GM21619 (cell line): ENCODE results near the gene LENG9.

Source experiments
- ATAC-seq: cut with Tn5 transposase; IDR thresholded peaks from one replicate; pipeline ENCODE4 v1.9.1; 2021; ENCODE audit not compliant: unreplicated experiment

The LENG9 gene

DNA sequence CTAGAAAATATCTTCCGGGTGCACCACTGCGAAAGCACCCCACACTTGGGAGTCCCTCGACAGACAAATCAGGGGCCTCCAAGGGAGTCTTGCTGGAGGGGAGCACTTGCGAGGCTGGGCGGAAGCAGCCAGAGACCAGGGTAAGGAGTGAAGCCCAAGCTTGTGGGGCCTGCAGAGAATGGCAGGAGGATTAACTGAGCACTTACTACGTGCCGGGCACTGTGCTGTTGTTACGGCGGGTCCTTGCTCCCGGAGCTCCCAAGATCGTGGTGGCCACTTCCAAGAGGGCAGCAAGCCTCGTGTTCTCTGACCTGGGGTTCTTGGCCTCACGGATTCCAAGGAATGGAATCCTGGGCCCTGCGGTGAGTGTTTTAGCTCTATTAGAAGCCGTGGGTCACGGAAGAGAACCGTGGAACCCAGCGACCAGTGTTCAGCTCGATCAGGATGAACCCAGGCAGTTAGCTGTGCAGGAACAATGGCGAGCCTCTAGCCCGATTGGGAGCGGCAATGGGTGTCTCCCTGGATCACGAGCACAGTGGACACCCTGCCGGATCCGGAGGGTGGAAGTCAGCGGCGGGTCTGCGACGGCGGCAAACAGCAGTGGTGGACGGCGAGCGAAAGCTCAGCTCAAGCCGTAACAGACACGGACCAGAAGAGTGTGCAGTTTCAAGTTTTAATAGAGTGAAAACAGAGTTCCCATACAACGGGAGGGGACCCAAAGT lies 38.8 kb downstream of the LENG9 start:
- no peak for ATAC-seq

DNA sequence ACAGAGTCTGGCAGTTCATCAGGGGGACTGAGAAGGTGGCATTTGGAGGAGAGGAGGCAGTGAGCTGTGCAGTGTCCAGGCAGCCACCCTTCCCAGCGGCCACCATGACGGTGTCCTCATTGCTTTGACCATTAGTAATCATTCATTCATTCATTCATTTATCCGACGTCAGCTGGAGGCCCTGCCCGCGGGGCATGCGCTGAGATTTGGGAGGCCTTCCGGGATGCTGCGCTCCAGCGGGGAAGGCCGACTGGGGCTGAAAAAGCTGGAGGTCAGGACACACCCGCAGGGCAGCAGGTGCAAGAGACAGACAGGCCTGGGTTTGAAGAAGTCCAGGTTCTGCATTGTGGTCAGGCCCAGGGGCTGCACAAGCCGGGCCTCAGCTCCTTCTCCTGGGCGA lies 39.4 kb downstream of the LENG9 start:
- no peak for ATAC-seq

DNA sequence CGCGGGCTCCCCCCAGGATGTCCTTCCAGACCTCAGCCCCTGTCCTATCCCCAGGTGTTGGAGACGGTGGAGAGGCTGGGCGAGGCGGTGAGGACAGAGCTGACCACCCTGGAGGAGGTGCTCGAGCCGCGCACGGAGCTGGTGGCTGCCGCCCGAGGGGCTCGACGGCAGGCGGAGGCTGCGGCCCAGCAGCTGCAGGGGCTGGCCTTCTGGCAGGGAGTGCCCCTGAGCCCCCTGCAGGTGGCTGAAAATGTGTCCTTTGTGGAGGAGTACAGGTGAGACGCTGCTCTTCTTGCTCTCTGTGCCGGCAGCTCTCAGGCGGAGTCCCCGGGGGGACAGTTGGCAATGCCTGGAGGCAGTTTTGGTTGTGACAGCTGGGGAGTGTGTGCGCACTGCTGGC lies 41.4 kb downstream of the LENG9 start:
- no peak for ATAC-seq

DNA sequence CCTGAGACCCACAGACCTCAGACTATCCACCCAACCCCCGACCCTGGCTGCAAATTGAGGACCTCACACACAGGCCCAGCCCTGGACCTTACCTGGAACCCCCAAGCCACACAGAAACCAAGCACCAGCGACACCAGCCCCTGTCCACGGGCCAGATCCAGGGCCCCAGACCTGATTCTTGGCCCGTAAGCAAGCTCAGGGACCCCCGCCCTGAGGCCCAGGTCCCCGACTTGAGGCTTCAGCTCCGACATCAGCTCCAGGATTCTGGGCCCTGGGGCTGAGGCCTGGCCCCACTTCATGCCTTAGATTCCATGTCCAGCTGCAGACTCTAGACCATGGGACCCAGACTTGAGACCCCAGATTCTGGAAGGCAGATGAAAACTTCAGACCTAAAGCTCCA lies 42.1 kb downstream of the LENG9 start:
- ATAC-seq: no peak

DNA sequence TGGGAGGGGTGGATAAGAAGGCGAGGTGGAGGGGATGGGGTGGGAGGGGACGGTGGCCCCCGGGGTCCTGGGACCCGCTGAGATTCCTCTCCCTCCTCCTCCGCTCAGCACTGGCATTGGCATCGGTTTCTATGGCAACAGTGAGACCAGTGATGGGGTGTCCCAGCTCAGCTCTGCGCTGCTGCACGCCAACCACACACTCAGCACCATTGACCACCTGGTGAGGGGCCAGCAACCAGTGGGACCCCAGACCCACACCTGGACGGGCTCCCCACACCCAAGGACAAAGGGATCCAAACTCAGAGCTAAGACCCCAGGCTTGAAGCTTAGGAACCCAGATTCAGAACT lies 42.4 kb downstream of the LENG9 start:
- ATAC-seq: no peak

DNA sequence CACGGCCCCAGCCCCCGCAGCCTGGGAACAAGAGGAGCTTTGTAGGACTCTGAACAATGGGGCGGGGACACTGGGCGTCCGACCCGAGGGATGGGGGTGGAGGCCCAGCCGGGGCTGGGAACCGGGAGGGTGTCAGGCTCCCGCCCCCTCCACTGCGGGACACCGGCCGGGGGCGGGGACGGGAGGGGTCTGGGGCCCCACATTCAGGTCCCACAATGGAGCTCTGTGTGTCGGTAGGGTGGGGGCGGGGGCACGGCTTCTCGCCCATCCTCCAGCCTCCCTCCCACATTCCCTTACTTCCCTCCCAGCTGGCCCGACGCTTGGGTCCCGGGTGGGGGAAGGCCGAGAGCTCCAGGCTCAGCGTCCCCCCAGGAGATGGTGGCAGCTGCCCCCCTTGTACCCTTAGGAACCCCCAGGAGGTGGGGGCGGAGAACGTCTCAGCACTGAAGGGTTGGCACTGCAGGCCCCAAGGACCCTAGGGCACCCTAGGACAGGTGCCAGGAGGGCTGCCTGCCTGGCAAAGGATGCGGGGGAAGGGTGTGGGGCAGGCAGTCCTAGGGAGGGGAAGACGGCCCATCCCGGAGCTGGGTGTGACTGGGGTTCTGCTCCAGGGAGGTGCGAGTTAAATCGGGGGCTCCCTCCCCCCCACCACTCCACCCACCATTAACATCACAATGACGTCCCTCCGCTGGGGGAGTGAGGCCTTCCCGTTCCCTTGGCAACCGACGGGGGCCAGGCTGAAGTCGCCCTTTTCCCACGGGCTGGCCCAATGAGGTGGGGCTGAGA lies 43.0 kb downstream of the LENG9 start:
- ATAC-seq: no peak

DNA sequence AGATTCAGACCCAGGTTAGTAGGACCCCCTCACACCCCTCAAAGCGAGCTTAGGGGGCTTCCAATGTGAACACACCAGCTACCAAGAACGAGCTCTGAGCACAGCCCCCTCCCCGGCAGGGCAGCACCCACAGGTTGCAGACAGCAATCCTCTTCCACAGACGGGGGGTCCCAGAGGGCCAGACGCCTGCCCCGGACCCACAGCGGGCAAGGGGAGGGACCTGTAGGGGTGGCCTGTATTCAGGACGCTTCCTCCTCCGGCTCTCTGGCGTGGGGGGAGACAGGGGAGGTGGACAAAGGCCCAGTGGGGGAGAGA lies 43.6 kb downstream of the LENG9 start:
- no peak for ATAC-seq

DNA sequence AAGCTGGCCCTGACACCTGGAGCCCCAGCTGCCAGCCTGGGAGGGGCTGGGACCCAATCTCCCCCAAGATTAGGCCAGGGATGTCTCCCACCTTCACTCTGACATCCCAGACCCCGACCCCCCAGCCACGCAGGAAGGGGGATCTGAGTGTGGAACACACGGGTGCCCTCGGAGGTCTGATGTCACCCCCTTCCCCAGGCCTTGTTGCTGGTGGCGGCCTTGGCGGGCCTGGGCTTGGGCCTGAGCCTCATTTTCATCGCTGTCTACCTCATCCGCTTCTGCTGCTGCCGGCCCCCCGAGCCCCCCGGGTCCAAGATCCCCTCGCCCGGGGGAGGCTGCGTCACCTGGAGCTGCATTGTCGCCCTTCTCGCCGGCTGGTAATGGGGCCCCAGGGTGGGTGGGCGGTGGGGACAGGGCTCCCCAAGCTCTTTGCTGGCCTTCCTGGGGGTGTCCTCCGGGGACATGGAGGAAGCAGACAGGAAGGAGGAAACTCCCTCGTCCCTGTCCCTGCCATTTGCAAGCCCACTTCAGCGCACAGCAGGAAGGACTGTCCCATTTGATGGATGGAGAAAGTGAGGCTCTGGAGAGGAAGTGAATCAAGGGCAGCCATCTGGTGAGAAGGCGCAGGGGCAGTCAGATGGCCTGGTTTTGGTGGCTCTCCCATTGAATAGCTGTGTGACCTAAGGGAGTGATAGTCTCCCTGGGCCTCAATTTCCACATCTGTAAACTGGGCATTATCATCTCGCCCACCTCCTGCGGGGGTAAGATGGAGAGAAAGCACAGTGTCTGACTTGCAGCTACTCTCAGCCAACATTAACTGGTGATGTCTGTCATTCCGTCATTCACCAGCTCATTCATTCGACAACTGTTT lies 44.4 kb downstream of the LENG9 start:
- ATAC-seq: no peak

DNA sequence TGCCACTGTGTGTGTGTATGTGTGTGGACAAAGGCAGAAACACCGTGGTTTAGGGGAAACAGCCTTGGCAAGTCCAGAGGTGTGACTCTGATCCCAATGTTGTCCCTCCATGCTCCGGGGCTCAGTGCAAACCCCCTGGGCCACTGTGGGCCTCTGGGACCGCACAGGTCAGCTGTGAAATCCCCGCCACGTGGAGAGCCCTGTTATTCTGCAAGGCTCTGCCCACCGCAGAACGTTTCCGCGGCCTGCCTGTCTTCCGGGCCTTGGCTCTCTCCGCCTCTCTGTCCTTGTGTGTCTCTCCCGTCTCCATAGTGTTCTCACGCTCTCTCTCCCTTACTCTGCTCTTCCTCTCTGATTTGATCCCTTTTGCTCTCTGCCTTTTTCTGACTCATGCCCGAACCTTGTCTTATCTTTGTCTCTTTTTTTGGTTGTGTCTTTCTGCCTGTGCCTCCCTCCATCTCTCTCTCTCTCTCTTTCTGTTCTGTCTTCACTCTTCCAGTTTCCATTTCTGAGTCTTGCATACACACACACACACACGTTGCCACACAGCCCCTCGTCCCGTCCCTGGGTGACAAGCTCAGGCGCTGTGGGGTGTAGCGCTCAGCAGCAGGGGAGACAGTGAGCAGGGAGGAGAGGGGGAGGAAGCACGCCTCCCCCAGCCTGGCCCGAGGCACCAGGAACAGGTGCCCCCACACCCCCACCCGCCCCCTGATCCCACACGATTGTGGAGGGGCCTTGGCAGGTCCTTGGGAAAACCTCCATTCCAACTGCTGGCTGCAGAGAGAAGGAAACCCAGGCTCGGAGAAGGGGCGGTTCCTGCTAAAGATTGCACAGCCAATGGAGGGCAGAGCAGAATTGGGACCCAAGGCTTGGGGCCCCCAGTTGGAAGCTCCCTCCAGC lies 45.3 kb downstream of the LENG9 start:
- no peak for ATAC-seq

DNA sequence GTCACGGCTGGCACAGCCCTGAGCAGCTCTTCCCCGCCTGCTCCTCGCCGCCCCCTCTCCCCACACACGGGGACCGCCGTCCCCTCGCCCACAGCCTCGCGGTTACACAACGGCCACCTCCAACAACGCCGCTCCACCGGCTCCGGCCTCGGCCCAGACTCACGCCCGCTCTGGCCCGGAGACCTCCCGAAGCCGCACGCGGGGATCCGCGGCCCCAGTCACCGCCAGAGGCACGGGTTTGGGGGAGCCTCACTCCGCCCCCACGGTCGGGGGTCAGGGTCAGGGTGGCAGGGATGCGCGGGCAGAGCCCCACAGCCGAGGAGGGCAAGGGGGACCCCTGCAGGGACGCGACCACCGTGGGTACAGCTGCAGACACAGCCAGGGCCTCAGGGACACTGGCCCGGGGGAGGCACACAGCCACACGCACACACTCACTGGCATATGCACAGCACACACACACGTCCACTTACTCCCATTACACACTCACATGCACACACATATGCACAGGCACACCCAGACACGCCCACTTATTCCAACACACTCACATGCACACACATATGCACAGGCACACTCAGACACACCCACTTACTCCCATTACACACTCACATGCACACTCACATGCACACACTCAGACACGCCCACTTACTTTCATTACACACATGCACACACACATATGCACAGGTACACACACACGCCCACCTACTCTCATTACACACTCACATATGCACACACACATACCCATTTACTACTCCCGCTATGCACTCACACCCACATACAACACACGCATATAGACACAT lies 46.7 kb downstream of the LENG9 start:
- no peak for ATAC-seq

DNA sequence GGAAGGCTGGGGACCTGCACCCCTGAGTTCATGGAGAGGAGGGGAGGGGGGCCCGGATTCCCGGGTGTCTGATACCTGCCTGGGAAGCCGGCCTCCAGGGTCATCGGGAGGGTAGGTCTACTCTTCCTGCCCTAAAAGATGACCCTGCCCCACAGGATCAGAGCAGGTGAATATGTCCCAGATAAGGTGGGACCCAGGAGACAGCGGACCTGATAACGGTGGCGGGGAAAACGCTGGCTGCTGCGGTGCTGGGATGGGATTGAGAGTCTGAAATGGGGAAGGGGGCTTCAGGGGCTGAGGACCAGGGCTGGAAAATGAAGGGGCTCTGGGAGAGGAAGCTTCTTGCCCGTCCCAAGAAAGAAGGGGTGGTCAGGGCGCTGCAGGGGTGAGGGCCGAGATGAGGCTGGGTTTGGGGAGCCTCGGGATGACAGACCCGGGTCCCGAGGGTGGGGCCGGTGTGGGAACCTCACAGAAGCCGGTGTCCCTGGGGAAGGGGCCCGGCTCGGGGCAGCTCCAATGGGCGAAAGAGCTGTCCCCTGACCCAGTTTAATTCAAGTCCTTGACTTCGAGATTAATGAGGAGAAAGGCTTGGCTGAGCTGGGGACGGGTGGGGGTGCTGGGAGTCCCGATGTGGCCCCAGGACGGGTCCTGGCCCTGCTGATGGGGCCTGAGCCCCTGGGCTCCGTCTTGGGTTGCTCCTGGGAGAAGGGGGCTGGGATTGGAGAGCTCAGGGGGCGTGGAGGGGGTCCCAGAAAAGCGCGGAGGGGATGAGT lies 47.5 kb downstream of the LENG9 start:
- ATAC-seq: no peak

DNA sequence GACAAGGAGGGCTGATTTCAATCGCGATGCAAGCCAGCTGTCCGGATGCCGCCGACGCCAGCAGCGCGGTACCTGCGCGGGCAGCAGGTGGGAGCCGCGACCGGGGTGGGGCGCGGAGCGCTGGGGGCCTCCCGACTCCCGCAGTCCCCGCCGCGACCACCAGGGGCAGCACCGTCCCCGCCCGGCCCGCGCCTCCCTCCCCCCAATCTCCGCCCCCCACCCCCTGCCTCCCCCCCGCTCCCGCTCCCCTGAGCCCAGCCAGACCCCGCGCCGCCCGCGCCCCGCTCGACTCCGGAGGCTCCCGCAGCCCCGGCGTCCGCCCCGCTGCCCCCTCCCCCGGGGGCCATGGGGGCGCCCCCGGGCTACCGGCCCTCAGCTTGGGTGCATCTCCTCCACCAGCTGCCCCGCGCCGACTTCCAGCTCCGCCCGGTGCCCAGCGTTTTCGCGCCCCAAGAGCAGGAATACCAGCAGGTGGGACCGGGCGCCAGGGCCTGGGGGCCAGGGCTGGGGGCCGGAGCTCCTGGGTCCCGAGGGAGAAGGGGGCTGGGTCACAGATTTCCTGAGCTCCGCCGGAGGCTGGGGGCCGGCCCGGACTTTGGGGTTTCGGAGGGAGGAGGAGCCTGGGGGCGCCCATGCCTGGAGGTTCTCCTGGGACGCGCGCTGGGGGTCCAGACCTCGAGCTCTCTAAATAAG lies 48.2 kb downstream of the LENG9 start, which contains the start of gene TTYH1:
TSS of gene TTYH1 (plus strand) at position 257 of the 693 bp plus-strand sequence. CDS start at position 346, 89 bp downstream.
- ATAC-seq: no peak

DNA sequence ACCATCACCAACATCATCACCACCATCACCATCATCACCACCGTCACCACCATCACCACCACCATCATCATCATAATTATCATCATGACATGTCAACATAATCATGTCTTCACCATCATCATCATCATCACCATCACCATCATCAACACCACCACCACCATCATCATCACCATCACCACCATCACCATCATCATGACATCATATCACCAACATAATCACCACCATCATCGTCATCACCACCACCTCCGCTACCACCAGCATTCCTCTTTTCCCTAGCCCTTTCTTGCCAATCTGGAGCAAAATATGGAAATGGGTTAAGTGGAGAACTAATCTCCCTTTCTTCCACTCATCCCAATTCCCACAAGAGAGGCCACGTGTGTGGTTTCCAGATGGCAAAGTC lies 49.4 kb downstream of the LENG9 start:
- no peak for ATAC-seq

DNA sequence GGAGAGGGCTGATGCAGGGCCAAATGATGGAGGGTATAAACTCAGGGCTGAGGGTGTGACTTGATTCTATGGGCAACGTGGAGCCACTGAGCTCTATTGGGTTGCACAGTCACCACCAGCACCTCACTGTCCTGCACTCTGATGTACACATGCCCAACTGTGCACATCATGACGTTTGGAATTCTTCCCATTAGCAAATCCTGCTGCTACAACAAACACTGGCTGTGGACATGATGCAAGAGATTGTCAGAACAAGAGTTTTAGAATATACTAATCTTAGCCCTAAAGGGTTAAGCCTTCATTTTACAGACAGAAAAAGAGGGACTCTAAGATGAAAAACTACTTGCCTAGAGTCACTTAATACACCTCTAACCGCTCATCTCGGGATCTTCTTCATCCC lies 50.7 kb downstream of the LENG9 start:
- ATAC-seq: no peak
